SU-DHL-6 (cell line): Measurements from ENCODE around the gene ATP11A.

Experiments
- H2AFZ ChIP-seq: fragments of 200-600 bp; sonication (generic); 2 replicates; pipeline ENCODE4 v1.6.1; 2014; ENCODE audit warnings: low read depth, mild to moderate bottlenecking, moderate library complexity, mixed read lengths, antibody characterized with exemption, low read length; ENCODE audit not compliant: severe bottlenecking
- H3F3A ChIP-seq: fragments of 200-600 bp; shearing (Covaris generic); 2 replicates; pipeline ENCODE4 v1.6.0; 2016; ENCODE audit warnings: antibody characterized with exemption, mild to moderate bottlenecking; ENCODE audit not compliant: insufficient read depth
- H3K27ac ChIP-seq: fragments of 200-600 bp; sonication (generic); 2 replicates; pipeline ENCODE4 v1.5.1; 2016; ENCODE audit warnings: low read depth, mild to moderate bottlenecking, low read length, moderate library complexity, mixed read lengths
- H3K27me3 ChIP-seq: fragments of 200-600 bp; sonication (generic), shearing (Covaris generic); 2 replicates; pipeline ENCODE4 v1.6.0; 2014; ENCODE audit warnings: mild to moderate bottlenecking, low read length
- H3K36me3 ChIP-seq: fragments of 200-600 bp; sonication (generic); 2 replicates; pipeline ENCODE4 v1.6.1; 2014; ENCODE audit warnings: mild to moderate bottlenecking, low read length, mixed read lengths
- H3K4me2 ChIP-seq: fragments of 300-600, 200-600 bp; shearing (Covaris generic), sonication (generic); 2 replicates; pipeline ENCODE4 v1.6.0; 2014; ENCODE audit warnings: low read length, low read depth, mild to moderate bottlenecking; ENCODE audit not compliant: poor library complexity, severe bottlenecking
- H3K4me3 ChIP-seq: fragments of 200-600 bp; sonication (generic); 2 replicates; pipeline ENCODE4 v1.5.1; 2014; ENCODE audit warnings: antibody characterized with exemption, low read length, mild to moderate bottlenecking, mixed read lengths; ENCODE audit not compliant: insufficient read depth, poor library complexity, severe bottlenecking
- H3K79me2 ChIP-seq: fragments of 200-600 bp; sonication (generic); 2 replicates; pipeline ENCODE4 v1.6.1; 2014; ENCODE audit warnings: mild to moderate bottlenecking, low read length, moderate library complexity; ENCODE audit not compliant: insufficient read depth
- H3K9ac ChIP-seq: fragments of 200-600 bp; sonication (generic); 2 replicates; pipeline ENCODE4 v1.7.0; 2014; ENCODE audit warnings: mild to moderate bottlenecking, low read length
- H3K9me2 ChIP-seq: fragments of 200-600 bp; sonication (generic); replicated peaks from 2 replicates; pipeline ENCODE4 v1.6.1; 2014; ENCODE audit warnings: low read length; ENCODE audit not compliant: insufficient read depth
- H3K9me3 ChIP-seq: fragments of 200-600 bp; sonication (generic); 2 replicates; pipeline ENCODE4 v1.6.1; 2014; ENCODE audit warnings: low read length, mixed read lengths; ENCODE audit not compliant: insufficient read depth
- H4K20me1 ChIP-seq: fragments of 200-600 bp; sonication (generic); 2 replicates; pipeline ENCODE4 v1.6.1; 2014; ENCODE audit warnings: low read depth, mild to moderate bottlenecking, antibody characterized with exemption, low read length, moderate library complexity, mixed read lengths
- CTCF ChIP-seq: fragments of 200-600 bp; sonication (generic); IDR thresholded peaks from one replicate; pipeline ENCODE4 v1.5.1; 2017; ENCODE audit warnings: antibody characterized with exemption, mild to moderate bottlenecking, low read length, moderate library complexity; ENCODE audit not compliant: insufficient read depth, poor library complexity, severe bottlenecking
- EZH2phosphoT487 ChIP-seq: fragments of 200-600 bp; sonication (generic), shearing (Covaris generic); conservative IDR thresholded peaks from 2 replicates; pipeline ENCODE4 v1.6.1; 2018; ENCODE audit warnings: mild to moderate bottlenecking, antibody characterized with exemption, low read length, moderate library complexity, mixed read lengths

Gene ATP11A

DNA sequence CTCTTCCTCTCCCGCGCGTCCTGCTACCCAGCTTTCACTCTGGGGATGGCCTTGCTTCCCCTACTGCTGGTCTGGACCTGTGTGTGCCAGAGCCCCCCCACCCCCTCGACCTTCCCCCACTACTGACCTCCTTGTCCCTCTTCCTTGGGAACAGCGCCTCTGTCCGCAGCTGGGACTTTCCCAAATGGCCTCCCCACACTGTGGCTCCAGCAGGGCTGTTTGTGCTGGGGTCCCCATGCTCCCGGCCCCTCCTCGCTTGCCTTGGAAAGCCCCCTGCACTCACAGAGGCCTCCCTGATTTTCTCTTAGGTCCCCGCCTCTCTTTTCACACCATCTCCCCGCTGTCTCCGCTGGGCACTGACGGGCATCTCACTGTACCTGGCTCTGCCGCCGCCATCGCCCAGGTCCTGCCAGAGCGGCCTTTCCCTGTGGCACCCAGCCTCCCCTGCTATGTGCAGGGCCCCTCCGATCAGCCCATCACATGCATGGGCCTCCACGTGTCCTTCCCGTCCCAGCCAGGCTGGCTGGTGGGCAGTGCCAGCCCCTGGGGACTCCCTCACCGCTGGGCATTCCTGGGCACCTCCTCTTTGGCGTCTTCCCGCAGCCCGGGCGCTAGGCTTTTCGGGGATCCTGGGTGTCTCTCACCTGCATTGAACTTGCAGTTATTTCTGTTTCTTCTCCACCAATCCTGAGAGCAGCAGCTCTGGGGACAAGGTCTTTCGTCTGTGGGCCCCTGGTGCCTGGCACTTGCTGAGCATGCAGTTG is 118.7 kb downstream of the ATP11A start:
- Histone ChIP-seq H3K9me3 (no peaks in the 10 kb centered on the region), H3K27ac (no peak overlapping the region), H3K36me3 (no peaks in the 10 kb centered on the region), H3K4me2 (no peak overlapping the region), H3K4me3 (no peak overlapping the region), H3K27me3 (no peaks in the 10 kb centered on the region), H3F3A (no peaks in the 10 kb centered on the region), H3K9me2 (no peaks in the 10 kb centered on the region), H3K9ac (no peak overlapping the region), H3K79me2 (no peaks in the 10 kb centered on the region), H2AFZ (no peak overlapping the region), H4K20me1 (no peaks in the 10 kb centered on the region)
- TF ChIP-seq CTCF (no peak), EZH2phosphoT487 (no peak)

DNA sequence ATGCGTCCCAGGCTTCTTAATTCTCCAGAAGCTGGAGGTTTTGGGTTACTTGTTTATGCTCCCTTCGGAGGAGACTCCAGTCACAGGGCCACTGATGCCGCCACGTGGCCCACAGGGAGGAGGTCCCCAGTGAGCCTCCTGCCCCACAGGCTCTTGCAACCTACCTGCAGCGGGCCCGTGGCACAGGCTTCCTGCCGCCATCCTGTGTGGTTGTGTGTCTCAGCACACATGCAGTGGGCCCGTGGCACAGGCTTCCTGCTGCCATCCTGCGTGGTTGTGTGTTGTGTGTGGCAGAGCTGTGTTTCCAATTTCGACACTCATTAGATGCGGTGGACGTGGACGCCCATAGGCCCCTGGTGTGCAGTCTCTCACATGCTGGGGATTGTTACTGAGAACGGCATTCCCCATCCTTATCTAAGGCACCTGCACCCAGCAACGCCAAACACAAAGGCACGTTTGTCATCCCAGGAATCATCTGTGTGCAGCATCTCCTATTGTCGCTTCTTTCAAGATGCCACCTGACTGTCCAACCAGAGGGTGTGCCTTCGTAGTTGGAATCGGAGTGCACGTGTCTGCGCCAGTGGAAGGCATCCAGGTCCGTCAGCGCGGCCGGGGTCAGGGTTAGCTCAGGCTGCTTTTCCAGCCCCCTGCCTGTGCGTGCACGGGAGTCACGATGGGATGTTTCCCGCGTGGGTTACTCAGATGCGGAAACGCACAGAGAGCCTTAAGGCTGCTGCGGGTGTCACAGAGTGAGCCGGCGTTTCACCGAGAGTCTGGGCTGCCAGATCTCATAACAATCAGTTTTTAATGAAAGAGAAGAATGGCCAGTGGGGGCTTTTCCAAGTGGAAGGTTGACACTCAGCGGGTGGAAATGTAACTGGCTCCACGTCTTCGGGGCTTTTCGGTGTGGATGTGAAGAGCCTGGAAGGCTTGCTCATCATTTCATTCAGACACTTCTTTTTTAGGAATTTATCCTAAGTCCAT is 119.8 kb downstream of the ATP11A start:
- H3K27ac ChIP-seq: no peak overlapping the region
- H3K79me2 ChIP-seq: no peaks in the 10 kb centered on the region
- no peak for TF ChIP-seq EZH2phosphoT487
- no peak for TF ChIP-seq CTCF
- no peaks in the 10 kb centered on the region for H3K9me2 ChIP-seq
- no peak overlapping the region for H3K4me2 ChIP-seq
- H2AFZ ChIP-seq: no peak overlapping the region
- H3F3A ChIP-seq: no peaks in the 10 kb centered on the region
- H3K9me3 ChIP-seq: no peaks in the 10 kb centered on the region
- no peak overlapping the region for H3K9ac ChIP-seq
- no peaks in the 10 kb centered on the region for H4K20me1 ChIP-seq
- no peak overlapping the region for H3K4me3 ChIP-seq
- H3K27me3 ChIP-seq: no peaks in the 10 kb centered on the region
- no peaks in the 10 kb centered on the region for H3K36me3 ChIP-seq

- Histone ChIP-seq H3K9ac (no peak overlapping the region), H3K9me3 (no peaks in the 10 kb centered on the region), H2AFZ (no peak overlapping the region), H3K36me3 (no peaks in the 10 kb centered on the region), H3K9me2 (no peaks in the 10 kb centered on the region), H3K27ac (no peak overlapping the region), H3K79me2 (no peaks in the 10 kb centered on the region), H3F3A (no peaks in the 10 kb centered on the region), H4K20me1 (no peaks in the 10 kb centered on the region), H3K27me3 (no peaks in the 10 kb centered on the region), H3K4me2 (no peak overlapping the region), H3K4me3 (no peak overlapping the region)
- TF ChIP-seq EZH2phosphoT487 (no peak), CTCF (no peak)
These were observed 120.8 kb downstream of the ATP11A start for GRCh38 chr13:112810608-112811007.
